ELF-1 (cell line): ENCODE results near the gene MYBPC1.
"Not testable (repeated sequence)": the region's sequence is repeated elsewhere in the genome, so short reads cannot be mapped to it uniquely, and the experiment has no call there.

ENCODE experiments used
- DNase-seq: peaks from one replicate; pipeline ENCODE4 v3.0.0-alpha.2; 2016; ENCODE audit warnings: low read depth, low spot score

The MYBPC1 gene

GRCh38 chr12:101733166-101733565 lies 138.4 kb downstream of the MYBPC1 start:
- no peak for DNase-seq

DNA sequence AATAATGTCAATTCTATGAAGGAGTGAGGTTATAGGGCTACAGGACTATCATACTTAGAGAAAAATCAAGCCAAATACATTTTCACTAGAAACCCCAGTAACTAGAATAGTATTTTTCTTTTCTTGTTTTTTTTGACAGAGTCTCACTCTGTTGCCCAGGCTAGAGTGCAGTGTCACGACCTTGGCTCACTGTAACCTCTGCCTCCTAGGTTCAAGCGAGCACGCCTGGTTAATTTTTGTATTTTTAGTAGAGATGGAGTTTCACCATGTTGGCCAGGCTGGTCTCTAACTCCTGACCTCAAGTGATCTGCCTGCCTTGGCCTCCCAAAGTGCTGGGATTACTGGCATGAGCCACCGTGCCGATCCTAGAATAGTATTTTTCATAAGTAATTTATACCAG lies 139.7 kb downstream of the MYBPC1 start:
- DNase-seq = not testable (repeated sequence)
